Caco-2 (cell line): Measurements from ENCODE around the gene TCN1. TPM values are rescaled to one million over a fixed set of nuclear protein-coding genes. Genes with fewer than 3 reads are reported as not detected.

Experiments
- BruUV-seq: library from RNA; stranded (reverse); fragments of 400-500 nt; replicated peaks from 2 replicates; lab custom pipeline; 2021; lab: Mats Ljungman, UMichigan
- CTCF ChIA-PET: fragments of 300-600 bp; sonication (Branson Sonifier 250); formaldehyde crosslinking; loops from one replicate; lab custom pipeline; 2022; ENCODE audit warnings: antibody characterized with exemption; lab: Charles Lee
- POLR2A ChIA-PET: fragments of 300-600 bp; sonication (Branson Sonifier 250); formaldehyde crosslinking; loops from one replicate; lab custom pipeline; 2022; ENCODE audit warnings: antibody characterized with exemption; lab: Charles Lee
- DNase-seq, 2 experiments: peaks; one replicate each; pipeline versions ENCODE4 v3.0.0 to v3.0.0-alpha.2; 2020 to 2022
- H3K27me3 ChIP-seq: replicated peaks from 2 replicates; pipeline ENCODE4 v1.6.0; 2011; ENCODE audit warnings: low read length; ENCODE audit not compliant: control insufficient read depth, insufficient read depth
- H3K36me3 ChIP-seq: 2 replicates; pipeline ENCODE4 v1.5.1; 2011; ENCODE audit warnings: low read length; ENCODE audit not compliant: control insufficient read depth, insufficient read depth
- H3K4me1 ChIP-seq: fragments of 250-450 bp; sonication (Bioruptor Pico); 2 replicates; pipeline ENCODE4 v1.5.1; 2020; ENCODE audit warnings: mild to moderate bottlenecking
- H3K4me3 ChIP-seq: 2 replicates; pipeline ENCODE4 v1.5.1; 2011; ENCODE audit warnings: low read depth, mild to moderate bottlenecking, control low read depth, low read length
- H3K9me3 ChIP-seq: fragments of 250-450 bp; sonication (Bioruptor Pico); 2 replicates; pipeline ENCODE4 v1.5.1; 2020; ENCODE audit warnings: mild to moderate bottlenecking, moderate library complexity
- H3K27ac Mint-ChIP-seq: one replicate; pipeline ENCODE4 v1.8.0; 2022; ENCODE audit warnings: mixed read lengths; ENCODE audit not compliant: unreplicated experiment
- H3K27me3 Mint-ChIP-seq: one replicate; pipeline ENCODE4 v1.8.0; 2022; ENCODE audit warnings: mixed read lengths; ENCODE audit not compliant: insufficient read depth, unreplicated experiment
- H3K36me3 Mint-ChIP-seq: one replicate; pipeline ENCODE4 v1.8.0; 2022; ENCODE audit warnings: mild to moderate bottlenecking, mixed read lengths; ENCODE audit not compliant: insufficient read depth, unreplicated experiment
- H3K4me1 Mint-ChIP-seq: one replicate; pipeline ENCODE4 v1.8.0; 2022; ENCODE audit warnings: low read depth, mixed read lengths; ENCODE audit not compliant: unreplicated experiment
- H3K4me3 Mint-ChIP-seq: one replicate; pipeline ENCODE4 v1.8.0; 2022; ENCODE audit warnings: mild to moderate bottlenecking, moderate library complexity, mixed read lengths; ENCODE audit not compliant: unreplicated experiment
- H3K9me3 Mint-ChIP-seq: one replicate; pipeline ENCODE4 v1.8.0; 2022; ENCODE audit warnings: mixed read lengths; ENCODE audit not compliant: unreplicated experiment
- CTCF ChIP-seq, 2 experiments: fragments of 200-600 bp in 1 of 2; IDR thresholded peaks; 1 replicate in 1 of 2; 2 replicates in 1 of 2; pipeline versions ENCODE4 v1.5.1 to v1.8.0; 2011 to 2022; ENCODE audit warnings: antibody characterized with exemption in 1 of 2, control low read depth in 1 of 2, inconsistent platforms in 1 of 2, low read depth in 1 of 2, low read length in 1 of 2, mild to moderate bottlenecking in 1 of 2, moderate library complexity in 1 of 2; ENCODE audit not compliant: insufficient read depth in 1 of 2, severe bottlenecking in 1 of 2, unreplicated experiment in 1 of 2
- intact Hi-C: fragments of 100-400 bp; cut with micrococcal nuclease; formaldehyde crosslinking; loops from one replicate; pipeline ENCODE4 v1.10.0; 2022; ENCODE audit not compliant: unreplicated experiment
- total RNA-seq: library from RNA; stranded (reverse); gene quantifications from 2 replicates; pipeline ENCODE4 v1.2.3, GENCODE V29; 2022

The TCN1 gene
- total RNA-seq, 1 experiment from 2014 or later = not detected

DNA sequence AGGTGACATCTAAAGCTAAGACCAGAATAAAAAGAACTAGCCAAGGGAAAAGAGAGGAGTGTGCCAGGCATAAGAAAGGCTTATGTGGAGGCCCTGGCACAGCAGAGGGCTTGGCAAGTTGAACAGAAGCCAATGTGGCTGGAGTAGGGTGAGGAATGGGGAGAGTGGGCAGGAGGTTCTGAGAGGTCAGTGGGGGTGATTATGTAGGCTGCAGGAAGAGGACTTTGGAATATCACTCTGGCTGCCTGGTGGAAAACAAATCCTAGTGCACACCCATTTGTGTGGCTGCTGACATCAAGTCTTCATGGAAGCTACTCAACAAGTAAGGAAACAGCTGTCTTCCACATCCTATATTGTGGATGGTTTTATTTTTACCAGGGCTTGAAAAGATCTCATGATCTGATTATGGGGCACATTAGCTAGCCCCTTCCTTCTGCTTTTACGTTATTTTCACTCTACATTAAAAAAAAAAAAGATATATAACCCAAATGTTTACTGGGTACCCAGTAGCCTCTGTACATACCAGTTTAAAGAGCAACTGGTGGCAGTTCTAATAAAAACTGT is 59.2 kb downstream of the TCN1 start:
- DNase-seq = no peak
- no peak overlapping the region for H3K4me3 Mint-ChIP-seq
- no peaks in the 10 kb centered on the region for H3K9me3 Mint-ChIP-seq
- peak overlapping the region; percentile 85 for H3K27ac Mint-ChIP-seq
- H3K4me3 ChIP-seq = no peak overlapping the region
- ChIA-PET CTCF (no interaction called here), POLR2A (interaction anchor here (0.6 kb wide), 1 partner anchor 224 kb away, joined by 3 read pairs; no protein-coding TSS in a partner anchor)
- intact Hi-C loops = no loop called here
- BruUV-seq = no TSS peak
- H3K36me3 Mint-ChIP-seq = peaks cover 89% of the 10 kb centered on the region
- TF ChIP-seq CTCF (IDR thresholded peaks at IDR 0.05; ENCODE audit: insufficient read depth in 1 of 2, low read depth in 1 of 2, low read length in 1 of 2, severe bottlenecking in 1 of 2, unreplicated experiment in 1 of 2) = no peak
- H3K4me1 ChIP-seq = peaks cover 19% of the 10 kb centered on the region
- H3K27me3 ChIP-seq = no peaks in the 10 kb centered on the region
- H3K27me3 Mint-ChIP-seq = no peaks in the 10 kb centered on the region
- H3K4me1 Mint-ChIP-seq = peaks cover 26% of the 10 kb centered on the region
- H3K9me3 ChIP-seq = no peaks in the 10 kb centered on the region
- peaks cover 8% of the 10 kb centered on the region; the same call in 1 of the 2 replicates for H3K36me3 ChIP-seq

DNA sequence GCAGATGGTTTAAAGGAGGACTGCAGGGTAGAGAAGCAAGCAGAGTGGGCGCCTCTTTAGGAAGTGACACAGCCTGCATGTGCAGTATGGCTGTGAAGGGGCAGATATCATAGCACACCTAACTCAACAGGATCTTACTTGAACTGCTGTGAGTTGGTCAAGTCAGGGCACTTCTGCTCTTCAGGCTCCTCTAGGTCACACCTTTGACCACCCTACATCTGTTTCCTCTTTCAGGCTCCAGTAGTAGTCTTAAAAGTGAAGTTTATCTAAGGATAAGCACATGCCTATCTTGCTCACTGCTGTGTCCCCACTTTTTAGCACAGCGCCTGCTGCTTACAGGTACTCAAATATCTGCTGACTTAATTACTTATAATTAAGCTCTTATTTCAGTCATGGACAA is 62.2 kb downstream of the TCN1 start:
- BruUV-seq = no TSS peak
- Histone ChIP-seq H3K36me3 (peaks cover 8% of the 10 kb centered on the region; the same call in 1 of the 2 replicates), H3K4me1 (0 out of 2 replicates have a peak, but pooled peaks cover 14% of the 10 kb centered on the region), H3K9me3 (no peaks in the 10 kb centered on the region), H3K4me3 (no peak overlapping the region), H3K27me3 (no peaks in the 10 kb centered on the region)
- Mint-ChIP-seq H3K4me3 (no peak overlapping the region), H3K4me1 (peaks cover 26% of the 10 kb centered on the region), H3K27ac (no peak overlapping the region), H3K9me3 (no peaks in the 10 kb centered on the region), H3K27me3 (no peaks in the 10 kb centered on the region), H3K36me3 (peaks cover 95% of the 10 kb centered on the region)
- intact Hi-C loops = no loop called here
- TF ChIP-seq CTCF (IDR thresholded peaks at IDR 0.05; ENCODE audit: insufficient read depth in 1 of 2, low read depth in 1 of 2, low read length in 1 of 2, severe bottlenecking in 1 of 2, unreplicated experiment in 1 of 2) = no peak
- ChIA-PET CTCF (interaction anchor here (0.8 to 1.8 kb wide), 2 partner anchors 49 to 135 kb away, joined by 4 to 8 read pairs; partner anchors contain the start of genes PATL1 and STX3), POLR2A (no interaction called here)
- no peak for DNase-seq

Other genes with a start within 250 kb of the TCN1 start
- 57.8 and 61.4 TPM in 2 replicates for gene PATL1, start 197.4 kb downstream of the TCN1 start, total RNA-seq
- not detected in 2 replicates for gene OR10V1, start 152.6 kb downstream of the TCN1 start, total RNA-seq
- gene STX3, start 111.1 kb downstream of the TCN1 start, total RNA-seq = 178 and 181 TPM in 2 replicates
- 61.6 and 66.0 TPM in 2 replicates for gene MRPL16, start 55.7 kb downstream of the TCN1 start, total RNA-seq
- gene CBLIF, start 21.0 kb downstream of the TCN1 start, total RNA-seq = not detected in 2 replicates
- gene OOSP3, start 12.3 kb upstream of the TCN1 start, total RNA-seq = 0.39 TPM in 1 of 2 replicates, not detected in the other
- not detected in 2 replicates for gene OOSP1, start 71.9 kb upstream of the TCN1 start, total RNA-seq
- gene OOSP4A, start 97.5 kb upstream of the TCN1 start, total RNA-seq = not detected in 2 replicates
- not detected in 2 replicates for gene OOSP4B, start 150.7 kb upstream of the TCN1 start, total RNA-seq
- not detected in 2 replicates for gene OOSP2, start 173.9 kb upstream of the TCN1 start, total RNA-seq
- gene MS4A3, start 190.2 kb upstream of the TCN1 start, total RNA-seq = not detected in 2 replicates
- not detected in 2 replicates for gene MS4A2, start 222.2 kb upstream of the TCN1 start, total RNA-seq